GM21619 (cell line): ENCODE data around the gene FAM163A.
"Not testable (repeated sequence)": the region's sequence is repeated elsewhere in the genome, so short reads cannot be mapped to it uniquely, and the experiment has no call there.

Source experiments
- ATAC-seq: cut with Tn5 transposase; IDR thresholded peaks from one replicate; pipeline ENCODE4 v1.9.1; 2021; ENCODE audit not compliant: unreplicated experiment

FAM163A gene

GRCh38 chr1:179836686-179837445 lies 93.8 kb downstream of the FAM163A start:
- not testable (repeated sequence) for ATAC-seq

- ATAC-seq: no peak
Observed at GRCh38 chr1:179840107-179840506, 97.0 kb downstream of the FAM163A start.

GRCh38 chr1:179848233-179848632 lies 105.1 kb downstream of the FAM163A start:
- ATAC-seq: no peak

GRCh38 chr1:179853102-179853501 lies 110.0 kb downstream of the FAM163A start:
- ATAC-seq: no peak

GRCh38 chr1:179855831-179856230 lies 112.7 kb downstream of the FAM163A start:
- not testable (repeated sequence) for ATAC-seq

- no peak for ATAC-seq
Observed at GRCh38 chr1:179856296-179856695, 113.2 kb downstream of the FAM163A start.

GRCh38 chr1:179857009-179857408 lies 113.9 kb downstream of the FAM163A start:
- ATAC-seq: no peak

GRCh38 chr1:179860652-179861051 lies 117.6 kb downstream of the FAM163A start:
- no peak for ATAC-seq

GRCh38 chr1:179865377-179865776 lies 122.3 kb downstream of the FAM163A start:
- no peak for ATAC-seq
